OCI-M1 (cell line): Measurements from ENCODE around the gene EPN3.
A peak's percentile ranks its signal among the peaks of the same experiment; 100 is the strongest.

Experiments
- DNase-seq: peaks from one replicate; lab custom pipeline; 2025; lab: John Stamatoyannopoulos, UW

EPN3 gene

GRCh38 chr17:50534979-50535326 is 2.4 kb downstream of the EPN3 start:
- DNase-seq, result peak; percentile 19

GRCh38 chr17:50535407-50535806 is 2.9 kb downstream of the EPN3 start:
- DNase-seq, result no peak

- DNase-seq, result no peak
Observed at GRCh38 chr17:50536683-50537646, 4.4 kb downstream of the EPN3 start.

- DNase-seq, result no peak
Observed at GRCh38 chr17:50537721-50538548, 5.4 kb downstream of the EPN3 start.

GRCh38 chr17:50538549-50539410 is 6.2 kb downstream of the EPN3 start:
- DNase-seq, result no peak

- DNase-seq, result no peak
Observed at GRCh38 chr17:50539762-50540559, 7.4 kb downstream of the EPN3 start.

GRCh38 chr17:50540560-50541401 is 8.2 kb downstream of the EPN3 start:
- no peak for DNase-seq

GRCh38 chr17:50541402-50541715 is 8.8 kb downstream of the EPN3 start:
- no peak for DNase-seq

GRCh38 chr17:50541716-50542688 is 9.5 kb downstream of the EPN3 start:
- peak; percentile 89 for DNase-seq

GRCh38 chr17:50542795-50543774 is 10.6 kb downstream of the EPN3 start:
- no peak for DNase-seq

- no peak for DNase-seq
Observed at GRCh38 chr17:50544516-50544915, 12.0 kb downstream of the EPN3 start.

- DNase-seq, result no peak
Observed at GRCh38 chr17:50545311-50545710, 12.8 kb downstream of the EPN3 start.

- no peak for DNase-seq
Observed at GRCh38 chr17:50546701-50547034, 14.1 kb downstream of the EPN3 start.

- peak; percentile 91 for DNase-seq
Observed at GRCh38 chr17:50547035-50547735, 14.7 kb downstream of the EPN3 start, which contains the start of gene SPATA20. Gene SPATA20 (plus strand): TSS chr17:50547174. CDS start chr17:50547209, 35 bp downstream.

GRCh38 chr17:50547736-50548083 is 15.2 kb downstream of the EPN3 start:
- no peak for DNase-seq

GRCh38 chr17:50548831-50549230 is 16.3 kb downstream of the EPN3 start:
- DNase-seq, result no peak

- DNase-seq, result no peak
Observed at GRCh38 chr17:50549256-50549941, 16.9 kb downstream of the EPN3 start.
